Muscle layer of duodenum (tissue), 2 donors: ENCODE results near the gene IL21R.
"Not testable (repeated sequence)": the region's sequence is repeated elsewhere in the genome, so short reads cannot be mapped to it uniquely, and the experiment has no call there.

Experiments
- H3K27ac ChIP-seq: one replicate; pipeline ENCODE4 v1.7.0; 2013; ENCODE audit warnings: mild to moderate bottlenecking, low read length
- H3K27me3 ChIP-seq: one replicate; pipeline ENCODE4 v1.7.0; 2013; ENCODE audit warnings: low read depth, mild to moderate bottlenecking, control low read depth, low read length
- H3K36me3 ChIP-seq, 2 donors: one replicate each; pipeline ENCODE4 v1.7.0; 2013; ENCODE audit warnings: low read length in 2 of 2, control low read depth in 1 of 2, mild to moderate bottlenecking in 1 of 2; ENCODE audit not compliant: insufficient read depth in 2 of 2, control insufficient read depth in 1 of 2
- H3K4me1 ChIP-seq, 2 donors: one replicate each; pipeline ENCODE4 v1.7.0; 2013; ENCODE audit warnings: low read length in 2 of 2, mild to moderate bottlenecking in 2 of 2, control low read depth in 1 of 2, moderate library complexity in 1 of 2; ENCODE audit not compliant: insufficient read depth in 2 of 2, control insufficient read depth in 1 of 2
- H3K4me3 ChIP-seq, 2 donors: one replicate each; pipeline ENCODE4 v1.7.0; 2013; ENCODE audit warnings: low read length in 2 of 2, low read depth in 1 of 2, mild to moderate bottlenecking in 1 of 2
- H3K9me3 ChIP-seq, 2 donors: one replicate each; pipeline ENCODE4 v1.7.0; 2013; ENCODE audit warnings: low read length in 2 of 2, control low read depth in 1 of 2, mild to moderate bottlenecking in 1 of 2; ENCODE audit not compliant: control insufficient read depth in 1 of 2
- donor health status: healthy.

The IL21R gene

DNA sequence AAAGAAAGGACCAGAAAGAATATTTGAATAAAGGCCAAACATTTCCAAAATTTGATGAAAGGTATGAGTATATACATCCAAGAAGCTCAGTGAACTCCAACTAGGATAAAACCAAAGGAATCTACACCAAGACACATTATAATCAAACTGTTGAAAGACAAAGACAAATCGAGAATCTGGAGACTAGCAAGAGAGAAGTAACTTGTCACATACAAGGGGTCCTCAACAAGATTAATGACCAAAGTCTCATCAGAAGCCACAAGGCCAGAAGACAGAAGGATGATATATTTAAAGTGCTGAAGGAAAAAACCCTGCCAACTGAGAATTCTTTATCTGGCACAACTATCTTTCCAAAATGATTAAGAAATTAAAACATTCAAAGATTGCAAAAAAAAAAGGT is 9.3 kb upstream of the IL21R start:
- Histone ChIP-seq H3K4me3 (no peak overlapping the region), H3K9me3 (peaks cover 0 to 3% of the 10 kb centered on the region in 2 donors), H3K27ac (no peak overlapping the region), H3K36me3 (no peaks in the 10 kb centered on the region), H3K27me3 (no peaks in the 10 kb centered on the region), H3K4me1 (no peaks in the 10 kb centered on the region)

DNA sequence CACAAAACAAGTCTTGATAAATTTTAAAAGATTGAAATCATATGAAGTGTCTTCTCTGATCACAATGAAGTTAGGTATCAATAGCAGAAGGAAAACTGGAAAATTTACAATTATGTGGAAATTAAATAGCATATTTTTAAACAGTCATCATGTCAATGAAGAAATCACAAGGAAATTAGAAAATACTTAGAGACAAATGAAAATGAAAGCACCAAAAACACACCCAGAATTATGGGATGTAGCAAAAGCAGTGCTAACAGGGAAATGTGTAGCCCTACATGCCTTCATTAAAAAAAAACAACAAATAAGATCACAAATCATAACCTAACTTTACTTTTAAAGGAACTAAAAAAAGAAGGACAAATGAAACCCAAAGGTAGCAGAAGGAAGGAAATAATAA is 7.5 kb upstream of the IL21R start:
- H3K4me1 ChIP-seq: no peaks in the 10 kb centered on the region
- no peaks in the 10 kb centered on the region for H3K27me3 ChIP-seq
- H3K27ac ChIP-seq: no peak overlapping the region
- no peaks in the 10 kb centered on the region for H3K36me3 ChIP-seq
- no peak overlapping the region for H3K4me3 ChIP-seq
- peaks cover 0 to 3% of the 10 kb centered on the region in 2 donors for H3K9me3 ChIP-seq

DNA sequence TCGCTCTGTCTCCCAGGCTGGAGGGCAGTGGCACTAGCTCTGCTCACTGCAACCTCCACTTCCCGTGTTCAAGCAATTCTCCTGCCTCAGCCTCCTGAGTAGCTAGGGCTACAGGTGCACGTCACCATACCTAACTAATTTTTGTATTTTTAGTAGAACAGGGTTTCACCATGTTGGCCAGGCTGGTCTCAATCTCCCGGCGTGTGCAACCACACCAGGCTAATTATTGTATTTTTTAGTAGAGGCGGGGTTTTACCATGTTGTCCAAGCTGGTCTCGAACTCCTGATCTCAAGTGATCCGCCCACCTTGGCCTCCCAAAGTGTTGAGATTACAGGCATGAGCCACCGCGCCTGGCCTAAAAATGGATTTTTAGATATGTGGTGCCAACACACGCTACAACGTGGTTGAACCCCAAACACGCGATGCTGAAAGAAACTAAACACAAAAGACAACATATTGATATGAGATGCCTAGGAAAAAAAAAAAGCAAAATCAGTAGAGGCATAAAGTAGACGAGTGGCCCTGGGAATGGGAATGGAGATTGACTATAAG is 3.6 kb upstream of the IL21R start:
- not testable (repeated sequence) for H3K9me3 ChIP-seq, H3K4me1 ChIP-seq, H3K36me3 ChIP-seq, H3K27ac ChIP-seq, H3K4me3 ChIP-seq, H3K27me3 ChIP-seq

DNA sequence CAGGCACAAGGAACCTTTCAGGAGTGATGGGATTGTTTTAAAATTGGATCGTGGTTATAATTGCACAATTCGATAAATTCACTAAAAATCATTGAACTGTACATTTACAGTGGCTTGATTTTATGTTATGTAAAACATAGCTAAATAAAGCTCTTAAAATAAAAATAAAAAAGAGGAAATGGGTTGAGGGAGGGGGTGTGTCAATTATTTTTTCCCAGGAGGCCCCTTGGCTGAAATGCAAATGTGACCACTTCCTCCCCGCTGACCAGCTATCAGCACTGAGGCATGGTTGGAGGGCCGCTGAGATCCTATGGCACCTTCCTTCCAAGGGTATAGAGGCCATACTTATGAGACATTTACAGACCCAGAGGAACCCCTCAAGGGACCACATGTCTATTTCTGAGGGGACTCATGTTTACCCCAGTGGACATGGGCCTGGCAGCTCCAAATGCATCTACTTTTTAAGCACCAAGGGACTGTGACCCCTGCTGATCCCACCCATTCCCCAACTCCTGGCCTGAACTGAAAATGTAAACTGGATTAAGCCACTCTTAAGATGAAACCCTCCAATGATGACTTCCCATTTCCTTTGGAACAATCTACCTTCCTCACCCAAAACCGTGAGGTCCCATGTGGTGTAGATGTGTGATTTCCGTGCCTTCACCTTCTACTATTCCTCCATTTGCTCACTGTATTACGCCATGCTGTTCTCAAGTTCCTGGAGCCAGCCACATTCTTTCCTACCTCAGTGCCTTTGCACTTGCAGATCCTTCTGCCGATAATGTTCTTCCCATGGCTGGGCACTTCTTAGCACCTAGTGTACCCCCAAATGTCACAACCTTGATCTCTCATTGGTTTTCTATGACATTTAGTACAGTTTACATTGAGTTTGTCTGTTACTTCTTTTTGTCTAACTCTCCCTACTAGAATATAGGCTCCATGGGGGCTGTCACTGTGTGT is 2.8 kb upstream of the IL21R start:
- Histone ChIP-seq H3K4me1 (peaks cover 0 to 6% of the 10 kb centered on the region in 2 donors), H3K4me3 (no peak overlapping the region), H3K27ac (no peak overlapping the region), H3K9me3 (no peaks in the 10 kb centered on the region), H3K27me3 (no peaks in the 10 kb centered on the region), H3K36me3 (no peaks in the 10 kb centered on the region)

DNA sequence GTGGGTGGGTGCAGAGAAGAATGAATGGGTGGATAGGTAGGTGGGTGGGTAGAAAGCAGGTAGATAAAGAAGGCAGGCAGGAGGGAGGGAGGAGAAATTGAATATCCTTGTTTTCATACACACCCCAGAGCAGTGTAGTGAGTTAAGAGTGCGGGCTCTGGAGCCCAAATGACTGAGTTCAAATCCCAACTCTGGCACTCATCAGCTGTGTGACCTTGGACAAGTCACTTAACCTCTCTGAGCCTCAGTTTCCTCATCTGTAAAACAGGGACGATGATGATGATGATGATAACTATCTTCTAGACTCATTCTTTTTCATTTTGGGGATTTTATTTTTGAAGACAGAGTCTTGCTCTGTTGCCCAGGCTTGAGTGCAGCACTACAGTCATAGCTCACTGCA is 2.0 kb upstream of the IL21R start:
- Histone ChIP-seq H3K27me3 (no peaks in the 10 kb centered on the region), H3K4me3 (no peak overlapping the region), H3K9me3 (no peaks in the 10 kb centered on the region), H3K27ac (no peak overlapping the region), H3K36me3 (no peaks in the 10 kb centered on the region), H3K4me1 (peaks cover 0 to 6% of the 10 kb centered on the region in 2 donors)

DNA sequence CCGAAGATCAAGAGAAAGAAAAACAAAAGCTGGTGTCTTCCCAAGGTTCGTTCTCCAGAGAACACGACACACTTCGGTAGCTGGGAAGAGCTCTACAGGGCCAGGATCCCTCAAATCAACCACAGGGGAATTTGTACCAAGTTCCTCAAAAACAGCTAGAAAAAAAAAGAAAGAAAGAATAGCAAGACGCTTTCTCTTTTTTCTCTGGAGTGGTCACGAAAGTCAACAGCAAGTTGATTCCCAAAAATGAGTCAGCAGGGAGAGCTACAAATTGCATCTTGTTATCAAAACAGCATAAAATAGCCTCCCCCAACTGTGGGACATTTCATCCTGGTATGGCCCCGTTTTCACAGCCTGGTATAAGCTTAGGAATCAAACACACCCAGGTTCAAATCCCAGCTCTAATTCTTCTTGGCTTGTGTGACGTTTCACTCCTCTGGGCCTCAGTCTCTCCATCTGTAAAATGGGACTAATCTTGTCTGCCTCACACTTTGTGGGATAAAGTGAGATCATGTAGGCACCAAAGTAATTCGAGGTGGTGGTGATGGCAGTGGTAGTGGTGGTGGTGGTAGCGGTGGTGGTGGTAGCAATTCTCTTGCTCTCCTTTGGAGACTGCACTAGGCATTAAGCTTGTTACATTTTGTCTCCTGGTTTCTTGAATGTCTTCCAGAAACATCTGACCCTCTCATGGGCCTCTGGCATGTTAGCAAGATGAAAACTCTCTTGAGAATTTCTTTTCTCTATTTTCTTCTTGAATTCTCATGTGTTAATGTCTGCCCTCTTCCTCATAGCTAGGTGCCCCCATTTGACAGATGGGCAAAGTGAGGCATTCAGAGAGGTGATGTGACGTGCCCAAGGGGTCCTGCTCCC is 988 bp upstream of the IL21R start:
- H3K9me3 ChIP-seq: no peaks in the 10 kb centered on the region
- H3K4me3 ChIP-seq: no peak overlapping the region
- H3K4me1 ChIP-seq: peaks cover 0 to 6% of the 10 kb centered on the region in 2 donors
- no peaks in the 10 kb centered on the region for H3K27me3 ChIP-seq
- H3K27ac ChIP-seq: no peak overlapping the region
- H3K36me3 ChIP-seq: no peaks in the 10 kb centered on the region

DNA sequence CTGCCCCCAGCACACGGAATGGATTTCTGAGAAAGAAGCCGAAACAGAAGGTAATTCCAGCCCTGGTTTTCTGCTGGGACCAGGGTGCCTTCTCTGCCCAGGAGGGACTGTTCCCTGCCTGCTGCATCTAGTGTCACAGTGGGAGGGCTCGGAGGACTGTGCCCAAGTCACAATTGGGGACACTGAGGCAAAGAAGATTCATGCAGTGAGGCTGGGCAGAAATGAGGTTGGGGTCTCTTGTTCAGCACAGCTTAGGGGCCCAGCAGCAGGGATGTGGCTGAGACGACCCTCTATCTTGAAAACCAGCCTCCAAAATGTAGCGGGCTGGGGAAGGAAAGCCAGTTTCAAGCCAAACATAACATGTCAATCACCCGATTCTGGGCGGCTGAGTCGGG is 592 bp downstream of the IL21R start:
- Histone ChIP-seq H3K36me3 (no peaks in the 10 kb centered on the region), H3K9me3 (no peaks in the 10 kb centered on the region), H3K4me1 (peaks cover 0 to 6% of the 10 kb centered on the region in 2 donors), H3K27ac (no peak overlapping the region), H3K27me3 (no peaks in the 10 kb centered on the region), H3K4me3 (peak overlapping the region in 1 of 2 donors; percentile 35)

DNA sequence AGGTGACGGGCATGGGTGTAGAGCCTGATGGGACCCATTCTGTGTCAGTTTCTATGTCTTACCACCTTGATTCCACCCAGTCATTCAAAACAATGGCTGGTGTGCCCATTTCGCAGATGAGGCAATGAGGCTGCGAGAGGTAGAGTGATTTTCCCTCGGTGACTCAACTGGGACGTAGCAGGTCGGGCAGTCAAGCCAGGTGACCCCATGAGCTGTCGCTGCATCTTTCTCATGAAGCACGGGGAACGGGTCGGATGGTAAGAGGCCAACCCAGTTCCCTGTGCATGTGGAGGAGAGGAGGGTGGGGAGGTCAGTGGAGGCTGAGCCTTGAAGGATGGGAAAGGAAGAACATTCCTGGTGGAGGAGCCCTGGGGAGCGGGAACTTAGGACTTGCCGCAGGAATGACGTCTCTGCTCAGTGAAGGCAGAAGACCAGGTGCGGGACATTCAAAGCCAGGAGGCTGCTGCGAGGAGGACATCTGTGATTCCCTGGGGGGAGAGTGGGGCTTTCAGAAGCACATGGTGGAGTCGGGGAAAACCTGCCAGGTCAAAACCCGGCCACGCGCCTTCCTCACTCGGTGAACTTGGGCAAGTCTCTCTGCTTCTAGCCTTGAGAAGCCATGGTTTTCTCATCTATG is 1.1 kb downstream of the IL21R start:
- peaks cover 0 to 6% of the 10 kb centered on the region in 2 donors for H3K4me1 ChIP-seq
- no peaks in the 10 kb centered on the region for H3K36me3 ChIP-seq
- H3K9me3 ChIP-seq: no peaks in the 10 kb centered on the region
- H3K27ac ChIP-seq: no peak overlapping the region
- peak overlapping the region in 1 of 2 donors; percentile 35 for H3K4me3 ChIP-seq
- no peaks in the 10 kb centered on the region for H3K27me3 ChIP-seq

DNA sequence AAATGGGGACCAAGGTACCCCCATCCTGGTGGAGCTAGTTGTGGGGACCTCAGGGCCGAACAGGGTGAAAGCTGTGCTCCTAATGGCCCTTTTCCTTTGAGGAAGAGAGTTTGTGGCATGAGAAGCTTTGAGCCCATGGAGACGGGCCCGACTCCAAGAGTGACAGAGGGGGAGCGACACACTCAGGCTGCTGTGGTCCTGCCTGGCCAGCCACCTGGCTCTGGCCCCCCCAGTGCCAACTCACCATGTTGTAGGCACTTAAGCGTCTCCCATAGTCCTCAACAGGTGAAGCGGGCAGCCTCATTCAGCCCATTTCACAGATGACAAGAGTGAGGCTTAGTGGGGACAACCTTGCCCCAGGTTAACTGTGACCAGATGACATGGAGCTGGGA is 1.6 kb downstream of the IL21R start:
- H3K4me3 ChIP-seq: no peak overlapping the region
- H3K27ac ChIP-seq: no peak overlapping the region
- H3K27me3 ChIP-seq: no peaks in the 10 kb centered on the region
- peaks cover 0 to 6% of the 10 kb centered on the region in 2 donors for H3K4me1 ChIP-seq
- no peaks in the 10 kb centered on the region for H3K9me3 ChIP-seq
- no peaks in the 10 kb centered on the region for H3K36me3 ChIP-seq

DNA sequence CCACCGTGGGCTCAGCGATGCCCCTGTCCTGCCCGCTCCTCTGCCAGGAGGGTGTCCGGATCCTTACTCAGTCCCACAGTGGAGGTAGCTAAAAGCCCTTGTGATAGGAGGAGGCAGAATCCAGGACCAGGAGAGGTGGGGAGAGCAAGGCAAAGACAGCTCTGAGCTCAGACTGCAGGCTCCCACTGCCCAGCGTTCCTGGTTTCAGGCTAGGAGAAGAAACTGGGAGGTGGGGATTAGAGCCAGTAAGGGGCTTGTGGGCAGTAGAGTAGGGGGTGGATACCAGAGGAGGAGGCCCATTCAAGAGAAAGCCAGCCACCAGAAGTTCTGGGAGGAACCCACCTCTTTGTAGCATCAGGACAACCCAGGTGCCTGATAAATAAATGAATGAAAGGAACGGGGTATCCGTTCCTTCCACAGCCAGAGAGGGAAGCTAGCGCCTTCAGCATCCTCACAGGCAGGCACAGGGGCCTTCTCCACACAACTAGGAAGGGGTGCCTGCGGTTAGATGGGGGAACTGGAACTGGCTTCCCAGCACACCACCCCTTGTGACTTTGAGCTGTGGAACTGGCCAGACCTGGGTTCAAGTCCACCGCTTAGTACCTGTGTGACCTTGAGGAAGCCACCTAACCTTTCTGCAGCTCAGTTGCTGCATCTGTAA is 2.3 kb downstream of the IL21R start:
- H3K4me1 ChIP-seq: peaks cover 0 to 6% of the 10 kb centered on the region in 2 donors
- no peak overlapping the region for H3K4me3 ChIP-seq
- H3K27ac ChIP-seq: no peak overlapping the region

More for the DNA sequence above, 2.3 kb downstream of the IL21R start:
- no peaks in the 10 kb centered on the region for H3K36me3 ChIP-seq
- H3K9me3 ChIP-seq: no peaks in the 10 kb centered on the region
- no peaks in the 10 kb centered on the region for H3K27me3 ChIP-seq
